ENCODE measurements around the gene TOMT.
"Not testable (repeated sequence)": the region's sequence is repeated elsewhere in the genome, so short reads cannot be mapped to it uniquely, and the experiment has no call there.

TOMT gene

GRCh38 chr11:72129381-72129780, 23.7 kb downstream of the TOMT start:
- DNase-seq = no peak

GRCh38 chr11:72132646-72133045, 26.9 kb downstream of the TOMT start:
- DNase-seq = no peak

- not testable (repeated sequence) for DNase-seq
Measured at GRCh38 chr11:72135473-72135872, 29.7 kb downstream of the TOMT start, which contains the start of gene FOLR3. FOLR3 (plus strand) TSS chr11:72135725; CDS start chr11:72135953, 228 bp downstream.

GRCh38 chr11:72135891-72136683, 30.4 kb downstream of the TOMT start:
- no peak for DNase-seq

GRCh38 chr11:72136684-72137262, 31.0 kb downstream of the TOMT start:
- DNase-seq = no peak

- DNase-seq = no peak
Measured at GRCh38 chr11:72138821-72139390, 33.2 kb downstream of the TOMT start.

GRCh38 chr11:72139500-72139899, 33.8 kb downstream of the TOMT start:
- no peak for DNase-seq

- no peak for DNase-seq
Measured at GRCh38 chr11:72140661-72141060, 34.9 kb downstream of the TOMT start.

- DNase-seq = no peak
Measured at GRCh38 chr11:72141066-72141465, 35.3 kb downstream of the TOMT start.

GRCh38 chr11:72142086-72142485, 36.4 kb downstream of the TOMT start:
- DNase-seq = not testable (repeated sequence)

- not testable (repeated sequence) for DNase-seq
Measured at GRCh38 chr11:72142543-72142942, 36.8 kb downstream of the TOMT start.

- DNase-seq = no peak
Measured at GRCh38 chr11:72144807-72145565, 39.3 kb downstream of the TOMT start.

GRCh38 chr11:72146625-72147024, 40.9 kb downstream of the TOMT start:
- no peak for DNase-seq

GRCh38 chr11:72150882-72151281, 45.2 kb downstream of the TOMT start:
- no peak for DNase-seq

- not testable (repeated sequence) for DNase-seq
Measured at GRCh38 chr11:72153874-72154273, 48.1 kb downstream of the TOMT start.

GRCh38 chr11:72154816-72155215, 49.1 kb downstream of the TOMT start:
- DNase-seq = no peak

GRCh38 chr11:72155751-72156150, 50.0 kb downstream of the TOMT start:
- DNase-seq = no peak

GRCh38 chr11:72157131-72157530, 51.4 kb downstream of the TOMT start:
- DNase-seq = no peak
